CD4-positive, alpha-beta T cell treated with Interferon alpha-2 for 1 hour (primary cell): ENCODE measurements around the gene PPM1J.
A peak's percentile ranks its signal among the peaks of the same experiment; 100 is the strongest.
"Not testable (repeated sequence)": the region's sequence is repeated elsewhere in the genome, so short reads cannot be mapped to it uniquely, and the experiment has no call there.

Experiments used
- DNase-seq, 2 donors: peaks; one replicate each; pipeline ENCODE4 v3.0.0-alpha.2; 2020 to 2022

PPM1J gene

DNA sequence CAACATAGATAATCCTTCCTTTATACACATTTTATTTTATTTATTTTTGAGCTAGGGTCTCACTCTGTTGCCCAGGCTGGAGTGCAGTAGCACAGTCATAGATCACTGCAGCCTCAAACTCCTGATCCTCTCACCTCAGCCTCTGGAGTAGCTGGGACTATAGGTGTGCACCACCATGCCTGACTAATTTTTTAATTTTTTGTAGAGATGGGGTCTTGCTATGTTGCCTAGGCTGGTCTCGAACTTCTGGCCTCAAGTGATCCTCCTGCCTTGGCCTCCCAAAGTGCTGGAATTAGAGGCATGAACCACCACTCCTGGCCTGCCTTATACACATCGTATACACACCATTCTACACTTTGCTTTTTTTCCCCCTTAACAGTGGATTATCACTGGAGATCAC is 6.2 kb upstream of the PPM1J start:
- not testable (repeated sequence) for DNase-seq

DNA sequence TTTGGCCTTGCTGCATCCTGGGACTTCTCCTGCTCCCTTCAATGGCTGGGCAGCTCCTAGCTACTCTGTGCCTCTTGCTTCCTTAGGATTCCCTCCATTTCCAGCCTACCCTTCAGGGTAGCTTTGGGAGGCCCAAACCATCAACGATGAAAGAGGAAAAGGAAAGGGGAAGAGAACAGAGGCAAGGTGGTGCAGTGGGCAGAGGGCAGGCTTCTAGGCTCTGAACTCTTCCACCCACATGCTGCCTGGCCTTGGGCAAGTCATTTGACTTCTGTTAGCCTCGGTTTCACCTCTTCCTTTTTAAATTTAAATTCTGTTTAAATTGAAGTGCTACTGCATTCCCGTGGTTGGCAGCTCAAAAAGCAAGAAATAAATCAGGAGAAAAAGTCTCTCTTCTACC is 5.7 kb upstream of the PPM1J start:
- no peak for DNase-seq

DNA sequence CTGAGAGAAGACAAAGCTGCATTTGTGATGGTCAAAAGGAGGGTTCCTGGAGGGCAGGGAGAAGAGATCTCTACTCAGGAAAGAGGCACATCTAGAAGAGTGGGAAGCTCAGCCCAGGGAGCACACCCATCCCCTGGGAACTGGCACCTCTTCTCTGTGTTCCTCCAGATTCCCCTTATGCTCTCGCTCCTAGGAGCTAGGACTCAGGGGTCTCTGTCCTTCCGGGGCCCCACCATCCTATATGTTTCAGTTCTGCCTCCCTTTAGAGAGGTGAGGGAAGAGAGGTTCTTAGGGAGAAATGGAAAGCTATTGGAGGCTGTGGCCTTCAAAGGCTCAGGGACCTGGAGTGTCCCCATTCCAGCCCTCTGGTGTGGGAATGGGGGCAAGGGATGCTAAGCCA is 4.6 kb upstream of the PPM1J start:
- no peak for DNase-seq

DNA sequence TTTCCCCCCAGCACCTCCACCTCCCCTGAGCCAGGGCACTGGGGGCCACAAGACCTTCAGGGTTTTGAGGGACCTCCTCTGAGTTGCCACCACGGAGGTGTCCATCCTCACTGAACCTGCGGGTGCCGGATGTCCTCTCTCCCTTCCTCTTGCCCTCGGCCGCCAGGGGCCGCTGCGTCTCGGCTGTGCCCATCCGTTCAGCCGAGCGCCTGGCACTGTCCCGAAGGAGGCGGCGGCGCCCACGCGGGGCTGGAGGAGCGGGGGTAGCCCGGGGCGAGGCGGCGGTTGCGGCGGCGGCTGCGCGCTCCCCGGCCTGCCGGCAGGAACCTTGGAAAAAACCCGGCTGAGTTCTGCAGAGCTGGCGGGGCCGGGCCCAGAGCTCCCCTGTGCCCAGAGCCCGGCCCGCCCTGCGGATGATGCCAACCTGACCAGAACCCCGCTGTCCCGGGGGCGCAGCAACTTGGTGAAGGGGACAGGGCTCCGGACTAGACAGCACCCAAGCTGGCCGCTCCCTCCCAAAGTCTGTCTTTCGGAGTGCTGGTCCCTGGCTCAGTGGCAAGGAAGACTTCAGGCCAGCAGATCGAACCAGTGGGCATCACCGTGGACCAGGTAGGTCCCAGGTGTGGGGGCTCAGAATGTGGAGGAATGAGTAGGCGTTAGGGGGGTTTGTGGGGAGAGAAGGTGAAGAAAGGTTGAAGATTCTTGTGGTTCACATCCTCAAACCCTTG is 3.7 kb upstream of the PPM1J start:
- peak; percentile 71 to 77 for DNase-seq

DNA sequence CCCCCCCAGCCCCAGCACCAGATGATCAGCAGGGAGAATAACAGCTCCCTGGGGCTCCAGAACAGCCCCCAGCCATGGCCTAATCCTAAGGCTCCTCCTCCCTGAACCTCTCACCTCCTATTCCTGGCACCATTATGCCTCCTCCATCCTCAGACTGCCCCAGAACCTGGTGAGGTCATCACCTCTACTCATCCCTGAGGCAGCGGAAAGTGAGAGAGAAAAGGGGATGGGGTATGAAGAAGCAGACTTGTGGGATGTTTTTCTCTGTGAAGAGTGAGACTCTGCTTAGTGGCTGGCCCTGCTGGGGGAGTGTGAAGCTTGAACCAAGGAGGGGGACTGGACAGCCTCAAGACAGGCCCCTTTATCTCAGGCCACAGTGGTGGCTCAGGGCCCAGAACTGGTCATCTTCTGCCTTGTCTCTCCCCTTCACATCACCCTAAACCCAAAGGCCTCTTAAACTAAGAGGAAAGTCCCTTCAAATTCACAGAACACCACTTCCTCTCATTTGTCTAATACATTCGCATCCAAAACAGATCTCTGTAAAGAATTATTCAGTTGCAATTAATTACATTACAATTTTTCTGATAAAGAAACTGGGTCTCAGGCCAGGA is 2.2 kb upstream of the PPM1J start:
- DNase-seq: no peak

DNA sequence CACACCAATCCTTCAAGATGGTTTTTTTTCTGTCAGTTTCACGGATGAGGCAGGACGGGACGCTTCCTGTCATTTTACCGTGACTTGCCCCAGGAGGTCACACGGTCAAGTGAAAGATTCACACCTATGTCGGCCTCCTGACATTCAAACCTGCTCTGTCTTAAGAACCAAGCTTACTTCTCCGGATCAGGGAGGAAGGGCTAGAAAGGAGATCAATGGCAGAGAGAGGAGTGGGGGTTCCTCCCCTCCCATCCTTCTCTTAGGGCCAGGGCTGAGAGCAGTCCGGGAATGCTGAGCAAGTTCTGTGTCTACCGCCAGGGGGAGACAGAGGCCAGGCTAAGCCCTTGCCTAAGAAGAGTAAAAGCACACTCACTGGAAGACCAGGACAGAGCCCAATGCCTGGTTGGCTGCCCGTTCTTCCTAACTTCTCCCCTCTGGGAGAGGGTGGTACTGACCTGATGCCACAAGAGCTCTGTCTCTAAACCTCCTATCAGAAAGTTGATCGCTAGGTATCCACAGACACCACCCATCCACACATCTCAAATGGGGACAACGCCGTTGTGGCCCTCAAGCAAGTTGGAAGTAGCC is 1.1 kb upstream of the PPM1J start:
- DNase-seq: peak; percentile 77 to 85

DNA sequence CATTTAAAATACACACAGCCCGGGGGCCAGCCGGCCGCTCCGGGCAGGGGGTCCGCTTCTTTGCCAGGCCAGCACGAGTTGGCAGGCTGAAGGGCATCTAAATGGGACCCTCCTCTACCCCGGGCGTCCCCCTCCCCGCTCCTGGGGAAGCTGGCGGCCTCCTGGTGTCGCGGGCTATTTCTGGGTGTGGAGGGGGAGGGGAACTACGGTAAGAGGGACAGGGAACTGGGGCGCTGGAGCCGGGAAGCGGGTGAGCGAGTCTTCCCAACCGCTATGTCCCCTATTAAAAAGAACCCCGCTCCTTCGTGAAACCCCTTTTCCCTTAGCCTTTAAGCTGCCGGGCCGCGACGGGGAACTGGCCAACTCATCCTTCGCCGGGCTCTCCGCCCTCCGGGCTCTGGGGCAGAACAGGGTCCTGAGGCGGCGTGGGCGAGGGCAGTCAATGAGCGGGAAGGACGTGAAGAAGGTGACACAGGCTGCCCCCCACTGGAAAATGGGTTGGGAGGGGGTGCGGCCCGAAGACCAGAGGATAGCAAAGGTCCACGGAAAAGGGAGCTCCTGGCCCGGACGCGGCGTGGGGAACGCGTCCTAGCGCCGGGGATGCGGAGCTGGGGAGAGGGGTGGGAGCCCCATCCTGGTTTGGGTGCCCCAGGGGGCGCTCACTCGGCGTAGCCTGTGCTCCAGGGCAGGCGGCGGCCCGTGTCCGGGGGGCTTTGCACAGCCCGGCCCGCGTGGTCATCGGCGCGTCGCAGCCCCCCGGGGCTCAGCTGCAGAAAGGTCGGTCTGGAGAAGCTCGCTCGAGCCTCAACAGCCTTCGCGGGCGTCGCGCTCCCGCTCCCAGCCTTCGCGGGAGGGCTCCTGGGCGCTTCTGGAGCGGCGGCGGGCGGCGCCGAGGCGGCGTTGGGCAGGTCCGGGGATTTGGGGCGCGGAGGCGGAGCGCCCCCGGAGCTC is 544 bp downstream of the PPM1J start:
- DNase-seq: no peak

DNA sequence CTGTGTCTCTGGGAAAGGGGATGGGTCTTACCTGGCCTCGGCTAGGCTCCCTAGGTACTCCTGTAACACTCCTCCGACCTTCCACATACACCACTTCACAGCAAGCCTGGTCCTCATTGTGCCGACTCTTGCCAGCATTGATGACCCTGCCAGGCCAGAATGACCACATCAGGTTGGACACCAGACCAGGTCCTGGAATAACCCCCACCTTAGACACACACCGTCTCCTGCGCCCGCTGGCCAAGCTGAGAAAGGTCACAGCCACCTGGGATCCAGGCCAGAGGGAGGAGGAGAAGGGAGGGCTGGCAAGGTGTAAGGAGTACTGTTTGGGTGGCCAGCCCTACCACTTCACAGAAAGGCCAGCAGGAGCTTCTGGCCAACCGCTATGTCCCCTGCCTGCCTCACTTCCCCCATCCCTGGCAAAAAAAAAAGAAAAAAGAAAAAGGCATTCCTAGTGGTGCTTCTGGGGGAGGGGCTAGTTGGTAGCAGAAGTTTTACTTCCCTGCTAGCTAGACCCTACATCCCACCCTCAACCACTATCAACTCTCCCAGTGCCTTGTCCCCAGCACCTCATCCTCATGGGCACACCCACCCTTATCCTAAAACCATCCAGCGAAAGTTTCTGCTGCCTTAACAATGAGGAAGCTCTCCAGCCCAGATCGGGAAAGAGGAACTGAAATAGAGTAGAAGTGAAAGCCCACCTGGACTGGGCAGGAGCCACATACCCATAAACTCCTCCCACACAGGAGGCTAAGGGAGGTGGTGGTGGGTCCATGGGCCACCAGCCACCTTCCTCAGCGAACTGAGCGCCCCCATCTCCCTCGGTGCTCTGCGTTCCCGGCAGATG is 1.4 kb downstream of the PPM1J start:
- DNase-seq: peak in 1 of 2 donors; percentile 45

DNA sequence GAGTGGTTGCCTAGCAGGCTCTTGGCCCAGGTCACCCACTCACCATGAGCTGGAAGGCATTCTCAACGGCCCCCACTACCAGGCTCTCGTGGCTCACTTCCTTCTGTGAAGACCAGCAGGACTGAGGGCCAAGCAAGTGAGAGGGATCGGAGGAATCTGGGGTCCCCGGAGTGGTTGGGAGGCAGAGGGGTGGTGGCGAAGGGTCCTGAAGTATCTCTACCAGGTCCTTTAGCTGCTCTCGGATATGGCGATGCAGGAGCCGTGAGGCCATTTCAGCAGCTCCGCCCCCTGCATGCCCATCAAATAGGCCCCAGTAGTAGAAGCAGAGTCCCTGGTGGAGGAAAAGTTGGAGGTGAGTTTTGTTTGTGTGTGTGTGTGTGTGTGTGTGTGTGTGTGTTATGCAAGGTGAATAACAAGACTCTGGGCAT is 2.4 kb downstream of the PPM1J start:
- DNase-seq: no peak

DNA sequence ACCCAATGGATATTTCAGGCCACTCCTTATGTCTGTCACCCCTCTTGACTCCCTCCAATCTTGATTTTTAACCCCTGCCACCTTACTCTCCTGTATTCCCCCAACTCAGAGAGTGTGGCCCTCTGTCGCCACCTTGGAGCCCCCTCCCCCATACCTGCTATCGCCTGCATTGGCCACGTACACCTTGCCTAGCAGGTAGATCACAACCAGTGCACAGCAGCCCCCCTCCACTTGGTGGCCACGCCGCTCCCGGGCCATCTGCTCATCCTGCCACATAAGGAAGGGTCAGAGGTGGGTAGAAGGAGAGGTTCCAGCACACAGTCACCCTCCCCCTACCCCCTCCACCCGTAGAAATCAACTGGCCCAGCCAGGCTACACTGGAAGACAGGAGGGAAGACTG is 2.9 kb downstream of the PPM1J start:
- DNase-seq: no peak

DNA sequence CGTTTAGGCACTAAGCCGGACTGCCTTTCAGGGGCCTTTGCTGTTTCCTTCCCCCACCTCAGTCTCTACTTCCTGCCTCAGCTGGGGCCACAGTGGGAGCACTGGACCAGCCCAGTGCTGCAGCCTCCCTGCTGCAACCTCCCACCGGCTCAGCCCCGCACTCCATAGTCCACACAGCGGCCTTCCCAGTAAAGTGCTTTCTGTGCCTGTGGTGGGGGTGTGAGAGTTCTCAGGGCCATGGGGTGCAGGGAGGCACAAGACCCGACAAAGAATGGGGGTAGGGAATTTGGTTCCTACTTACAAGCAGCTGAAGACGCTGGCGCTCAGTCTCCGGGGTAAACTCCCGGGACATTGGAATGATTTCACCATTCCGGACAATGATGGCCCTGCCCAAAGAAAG is 3.5 kb downstream of the PPM1J start:
- DNase-seq: no peak

DNA sequence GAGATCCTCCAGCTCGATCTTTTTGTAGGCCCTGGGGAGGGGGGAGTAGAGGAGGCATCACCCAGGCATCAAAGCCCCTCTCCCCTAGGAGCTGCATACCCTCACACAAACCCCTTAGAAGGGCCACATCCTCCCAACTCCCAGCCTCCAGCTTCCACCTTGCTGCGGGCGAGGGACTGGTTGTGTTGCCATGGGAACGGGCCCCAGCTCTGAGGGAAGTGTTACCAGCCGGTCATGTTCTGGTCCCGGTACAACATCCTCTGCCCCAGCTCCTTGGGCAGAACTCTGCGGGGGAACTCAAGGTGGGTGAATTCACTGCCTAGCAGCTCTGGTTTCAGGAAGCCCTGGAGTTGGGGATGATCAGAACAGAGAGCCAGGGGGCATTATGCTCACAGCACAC is 4.1 kb downstream of the PPM1J start:
- DNase-seq: no peak

DNA sequence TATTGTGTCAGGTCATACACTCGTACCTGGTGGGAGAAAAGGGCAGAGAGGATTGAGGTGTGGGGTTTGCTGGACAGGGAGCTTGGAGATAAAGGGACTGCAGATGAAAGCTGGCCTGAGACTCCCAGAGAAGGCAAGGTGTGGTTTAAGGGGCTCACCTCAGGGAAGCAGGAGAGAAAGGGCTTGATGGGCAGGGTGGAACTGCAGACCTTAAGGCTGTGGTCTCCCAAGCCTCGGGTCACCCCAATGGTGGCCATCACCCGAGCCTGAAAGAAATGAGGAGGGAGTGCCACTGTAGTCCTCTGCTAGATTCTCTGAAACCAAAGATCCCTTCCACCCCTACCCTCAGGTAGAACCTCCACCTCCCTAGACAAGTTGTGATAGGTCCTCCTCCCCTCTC is 4.5 kb downstream of the PPM1J start:
- DNase-seq: no peak

DNA sequence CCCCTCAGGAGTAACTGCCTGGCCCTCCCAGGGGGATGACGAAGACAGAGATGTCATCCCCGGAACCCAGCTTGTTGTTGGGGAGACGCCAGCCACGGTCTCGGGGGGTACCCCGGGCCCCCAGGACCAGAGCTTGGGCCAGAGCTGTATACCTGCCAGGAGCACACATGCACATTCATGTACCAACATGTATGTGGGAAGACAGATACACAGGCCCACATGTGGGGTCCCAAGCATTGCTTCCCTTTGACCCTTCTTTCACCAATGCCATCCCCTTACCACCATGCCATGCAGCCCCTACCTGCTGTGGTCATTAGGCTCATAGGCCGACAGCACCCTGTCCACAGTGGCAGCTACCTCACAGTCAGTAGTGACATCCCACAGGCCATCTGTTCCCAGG is 5.0 kb downstream of the PPM1J start:
- DNase-seq: no peak

DNA sequence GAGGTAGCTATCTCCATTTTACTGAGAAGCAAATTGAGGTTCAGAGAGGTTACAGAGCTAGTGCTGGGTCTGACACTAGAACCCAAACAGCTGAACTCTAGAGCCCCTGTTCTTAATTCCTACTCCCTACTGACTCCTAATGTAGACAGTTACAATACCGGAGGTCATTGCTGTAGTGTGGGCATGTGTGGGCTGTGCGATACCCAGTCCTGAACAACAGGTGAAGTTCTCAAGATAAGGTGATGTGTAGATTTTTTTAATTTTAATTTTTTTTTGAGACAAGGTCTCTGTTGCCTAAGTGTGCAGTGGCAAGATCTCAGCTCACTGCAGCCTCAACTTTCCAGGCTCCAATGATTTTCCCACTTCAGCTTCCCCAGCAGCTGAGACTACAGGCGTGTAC is 6.6 kb downstream of the PPM1J start:
- DNase-seq: no peak

DNA sequence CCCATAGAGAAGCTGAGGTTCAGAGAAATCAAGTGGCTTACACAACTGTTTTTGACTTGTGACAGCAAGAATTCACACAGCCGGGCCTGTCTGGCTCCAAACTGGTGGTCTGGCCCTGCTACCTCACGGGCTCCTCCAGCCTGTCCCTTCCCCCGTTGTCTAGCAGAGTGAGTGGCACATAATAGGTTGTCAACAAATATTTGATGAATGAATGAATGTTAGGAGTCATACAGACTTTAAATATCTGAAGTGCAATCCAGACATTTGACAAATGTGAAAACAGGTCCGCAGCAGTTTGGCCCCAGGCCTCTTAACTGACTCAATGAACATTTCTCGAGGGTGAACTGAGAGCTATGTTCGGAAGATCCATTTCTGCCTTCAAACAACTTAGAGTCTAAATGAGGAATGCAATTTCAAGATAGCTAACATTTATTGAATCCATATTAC is 7.1 kb downstream of the PPM1J start:
- no peak for DNase-seq

DNA sequence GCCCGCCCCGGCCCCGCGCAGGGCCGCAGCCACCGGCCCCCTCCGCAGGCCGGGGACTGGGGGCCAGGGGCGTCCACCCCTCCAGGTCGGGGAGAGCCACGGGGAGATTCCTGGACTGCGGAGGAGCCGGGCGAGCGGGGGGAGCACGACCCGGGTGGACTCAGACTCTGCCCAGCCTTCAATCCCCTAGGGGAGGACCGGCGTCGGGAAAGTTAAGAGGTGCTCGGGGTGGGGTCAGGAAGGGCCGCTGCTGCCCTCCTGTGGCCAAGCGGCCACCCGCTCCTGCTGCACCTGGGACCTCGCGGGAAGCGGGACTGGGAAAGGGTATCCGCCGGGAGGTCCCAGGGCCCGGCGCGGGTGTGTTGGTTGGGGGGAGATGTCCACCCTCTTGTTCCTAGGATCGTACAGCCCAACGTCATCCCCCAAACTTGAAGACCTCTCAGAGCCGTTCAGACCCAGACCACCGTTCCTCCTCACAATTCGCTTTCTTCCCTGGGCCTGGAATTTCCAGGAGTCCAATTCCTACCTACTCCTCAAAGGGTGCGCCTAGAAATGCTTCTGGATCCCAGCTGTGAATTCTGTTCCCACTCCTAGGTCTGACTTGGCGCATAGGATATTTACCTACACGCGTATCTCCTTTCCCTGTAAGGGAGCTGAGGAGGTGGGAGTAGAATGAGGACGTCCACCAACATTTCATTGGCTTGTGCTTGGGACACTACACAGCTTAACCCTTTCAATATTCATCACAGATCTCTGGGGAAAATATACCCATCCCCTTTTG is 7.7 kb downstream of the PPM1J start:
- peak; percentile 70 to 72 for DNase-seq

DNA sequence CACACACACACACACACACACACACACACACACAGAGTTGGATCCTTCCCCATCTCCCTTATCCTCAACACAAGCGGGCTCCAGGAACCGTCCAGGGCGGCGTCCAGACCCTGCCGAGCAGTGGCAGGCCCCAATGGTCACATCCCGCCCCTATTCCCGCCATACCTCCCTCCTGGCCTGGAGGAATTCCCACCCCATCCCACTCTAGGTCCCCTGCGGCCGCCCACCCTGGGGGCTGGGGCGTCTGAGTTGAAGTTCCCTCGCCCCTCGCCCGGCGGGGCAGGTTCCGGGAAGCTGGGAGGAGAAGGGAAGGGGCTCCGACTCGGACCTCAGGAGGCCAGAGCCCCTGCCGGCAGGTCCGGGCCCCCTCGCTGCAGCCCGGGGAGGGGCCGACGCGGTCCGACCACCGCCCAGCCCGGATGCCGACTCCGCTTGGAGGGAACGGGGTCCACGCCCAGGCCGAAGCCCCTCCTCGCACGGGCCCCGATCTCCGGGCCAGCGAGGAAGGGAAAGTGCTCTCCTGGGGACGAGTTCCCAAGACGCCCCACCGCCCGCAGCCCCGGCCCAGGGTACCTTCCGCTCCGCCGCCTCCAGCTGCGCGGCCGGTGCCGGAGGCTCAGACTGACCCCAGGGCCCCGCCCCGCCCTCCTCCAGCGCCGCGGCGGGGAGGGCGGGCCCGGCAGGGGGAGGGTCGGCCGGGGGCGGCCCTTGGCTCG is 8.5 kb downstream of the PPM1J start, which contains the start of gene RHOC:
Gene RHOC, minus strand, starts transcription at position 623 of the 716 bp plus-strand sequence. CDS start 3,328 bp downstream, outside the sequence.
- peak; percentile 33 to 50 for DNase-seq

DNA sequence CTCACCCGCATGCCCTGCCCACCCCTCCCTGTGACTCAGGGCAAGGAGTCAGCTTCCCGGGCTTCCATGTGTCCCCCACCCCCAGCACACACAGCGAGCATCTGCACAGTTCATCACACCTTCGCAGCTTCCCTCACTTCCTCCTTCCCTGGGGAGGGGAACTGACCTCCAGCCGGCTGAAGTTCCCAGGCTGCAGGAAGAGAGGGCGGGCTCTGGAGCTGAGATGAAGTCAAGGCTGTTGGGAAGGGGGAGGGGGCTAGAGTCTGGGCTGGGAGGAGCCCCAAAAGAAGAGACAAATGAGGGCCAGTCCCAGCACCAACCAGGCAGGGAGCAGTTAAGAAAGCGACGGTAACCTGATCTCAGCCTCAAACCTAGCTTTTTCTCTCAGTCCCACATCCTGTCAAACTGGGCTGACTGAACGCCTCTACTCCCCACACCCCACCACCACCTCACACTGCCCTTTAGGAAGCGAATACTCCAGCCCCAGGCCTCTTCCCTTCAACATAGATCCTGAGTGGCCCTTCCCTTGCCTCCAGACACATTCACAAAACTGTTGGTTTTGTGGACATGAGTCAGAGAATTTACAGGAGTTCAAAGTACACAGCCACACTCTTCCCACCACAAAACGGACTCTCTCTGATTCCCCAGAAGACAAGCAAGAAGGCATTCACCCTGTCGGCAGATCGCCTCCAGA is 10.1 kb downstream of the PPM1J start:
- DNase-seq: peak; percentile 53 to 67

DNA sequence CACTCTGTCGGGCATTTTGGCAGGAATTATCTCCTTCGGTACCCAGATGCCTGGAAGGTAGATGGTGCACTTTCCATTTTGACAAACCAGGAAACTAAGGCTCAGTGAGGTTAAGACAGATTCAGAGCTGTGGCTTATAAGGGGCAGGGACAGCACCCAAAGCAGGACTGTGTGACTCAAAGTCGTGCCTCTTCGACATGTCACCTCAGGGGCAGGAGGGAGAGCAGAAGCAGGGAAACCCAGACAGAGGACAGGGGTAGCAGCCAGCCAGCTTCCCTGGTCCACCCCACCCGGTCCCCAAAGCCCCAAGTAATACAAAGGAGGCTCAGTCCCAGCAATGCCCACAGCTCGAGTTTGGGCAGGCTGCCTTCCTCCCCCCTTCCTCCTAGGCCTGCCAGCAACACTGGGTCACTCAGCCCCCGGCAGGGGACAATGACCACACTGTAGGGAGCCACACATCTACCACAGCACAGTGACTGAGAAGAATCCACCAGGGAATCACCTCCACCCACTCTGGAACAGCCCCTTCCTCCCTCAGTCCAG is 10.7 kb downstream of the PPM1J start:
- no peak for DNase-seq
